GM13977 (cell line): Measurements from ENCODE around the gene BIRC6.

ENCODE experiments used
- DNase-seq: peaks from one replicate; pipeline ENCODE4 v3.0.0; 2012; ENCODE audit warnings: low spot score
- CTCF ChIP-seq: IDR thresholded peaks from 2 replicates; pipeline ENCODE4 v1.5.1; 2012; ENCODE audit warnings: mild to moderate bottlenecking, control low read depth; ENCODE audit not compliant: insufficient read depth; ENCODE audit errors: extremely low read depth, missing control alignments
- in situ Hi-C: fragments of 300-500 bp; cut with MboI; formaldehyde crosslinking; loops from one replicate; pipeline ENCODE4 v1.12.0; 2022; ENCODE audit warnings: low sequenced_read_pairs, low pct_unique_long_range_greater_than_20kb, mixed read lengths, inconsistent platforms; ENCODE audit not compliant: unreplicated experiment

The BIRC6 gene

GRCh38 chr2:32463110-32463509, 106.3 kb downstream of the BIRC6 start:
- no peak for DNase-seq
- no peak for TF ChIP-seq CTCF
- in situ Hi-C loops, result no loop called here

- in situ Hi-C loops, result no loop called here
- TF ChIP-seq CTCF, result no peak
- no peak for DNase-seq
Observed at GRCh38 chr2:32464431-32464830, 107.6 kb downstream of the BIRC6 start.

GRCh38 chr2:32472605-32473004, 115.8 kb downstream of the BIRC6 start:
- DNase-seq, result no peak
- in situ Hi-C loops, result no loop called here
- no peak for TF ChIP-seq CTCF

- in situ Hi-C loops, result no loop called here
- TF ChIP-seq CTCF, result no peak
- no peak for DNase-seq
Observed at GRCh38 chr2:32474381-32474780, 117.6 kb downstream of the BIRC6 start.

- in situ Hi-C loops, result no loop called here
- no peak for DNase-seq
- TF ChIP-seq CTCF, result no peak
Observed at GRCh38 chr2:32478889-32479620, 122.2 kb downstream of the BIRC6 start.

GRCh38 chr2:32479993-32480392, 123.2 kb downstream of the BIRC6 start:
- DNase-seq, result no peak
- in situ Hi-C loops, result no loop called here
- no peak for TF ChIP-seq CTCF
